ENCODE data around the gene SEC31B.

GRCh38 chr10:100535338-100535714 is 15.7 kb upstream of the SEC31B start:
- TF ChIP-seq CTCF (IDR thresholded peaks at IDR 0.05; ENCODE audit: control extremely low read depth in 1 of 3, insufficient read depth in 1 of 3, low read depth in 1 of 3, low read length in 3 of 3) = no peak
- no peak for TF ChIP-seq BACH1 (IDR thresholded peaks at IDR 0.05; ENCODE audit: low read length)
- TF ChIP-seq EZH2 (IDR thresholded peaks at IDR 0.05; ENCODE audit: low read depth, low read length, severe bottlenecking) = no peak

All from H1 (cell line).